ENCODE measurements around the gene ZNF423. TPM values are rescaled to one million over a fixed set of nuclear protein-coding genes. Genes with fewer than 3 reads are reported as not detected.

ZNF423 gene
- total and polyA plus RNA-seq, 9 of the 15 experiments (the other 6 are each of a cell fraction or from before 2014, with no cell fraction given), result not detected

DNA sequence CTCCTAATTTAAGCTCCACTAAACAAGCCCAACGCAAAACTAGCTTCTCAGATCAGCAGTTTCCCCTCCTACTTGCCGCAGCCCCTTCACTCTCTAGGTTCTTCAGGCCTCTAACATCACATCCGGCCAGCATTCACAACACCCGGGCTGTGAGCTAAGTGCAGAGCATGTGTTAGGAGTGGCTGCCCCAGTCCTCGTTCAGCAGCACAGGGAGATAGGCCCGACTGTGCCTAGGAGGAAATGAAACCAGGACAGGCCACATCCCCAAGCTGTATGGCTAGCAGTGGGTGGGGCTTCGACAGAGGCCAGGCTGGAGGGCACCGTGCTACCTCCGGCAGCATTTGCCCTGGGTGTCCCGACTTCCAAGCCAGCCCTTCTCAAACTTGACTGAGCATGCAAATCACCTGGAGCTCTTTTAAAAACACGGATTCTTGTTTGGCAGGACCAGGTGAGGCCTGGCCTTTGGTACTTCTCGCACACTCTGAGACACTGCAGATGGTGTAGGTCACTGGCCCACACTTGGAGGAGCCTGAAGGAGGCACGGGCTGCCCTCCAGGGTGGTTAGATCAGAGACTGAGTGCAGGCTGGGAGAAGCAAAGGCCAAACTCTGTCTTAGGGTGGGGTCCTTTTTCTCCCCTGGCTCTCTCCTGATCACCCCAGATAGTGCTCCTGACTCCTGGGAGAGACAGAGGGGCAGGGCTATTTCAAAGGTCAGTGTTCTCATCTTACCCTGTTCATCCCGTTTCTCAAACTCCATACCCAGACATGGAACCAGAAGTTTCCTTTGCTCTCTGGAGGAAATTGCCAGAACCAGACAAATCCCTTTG lies 280.4 kb downstream of the ZNF423 start (continued):
- TF ChIP-seq, protein P1, sequence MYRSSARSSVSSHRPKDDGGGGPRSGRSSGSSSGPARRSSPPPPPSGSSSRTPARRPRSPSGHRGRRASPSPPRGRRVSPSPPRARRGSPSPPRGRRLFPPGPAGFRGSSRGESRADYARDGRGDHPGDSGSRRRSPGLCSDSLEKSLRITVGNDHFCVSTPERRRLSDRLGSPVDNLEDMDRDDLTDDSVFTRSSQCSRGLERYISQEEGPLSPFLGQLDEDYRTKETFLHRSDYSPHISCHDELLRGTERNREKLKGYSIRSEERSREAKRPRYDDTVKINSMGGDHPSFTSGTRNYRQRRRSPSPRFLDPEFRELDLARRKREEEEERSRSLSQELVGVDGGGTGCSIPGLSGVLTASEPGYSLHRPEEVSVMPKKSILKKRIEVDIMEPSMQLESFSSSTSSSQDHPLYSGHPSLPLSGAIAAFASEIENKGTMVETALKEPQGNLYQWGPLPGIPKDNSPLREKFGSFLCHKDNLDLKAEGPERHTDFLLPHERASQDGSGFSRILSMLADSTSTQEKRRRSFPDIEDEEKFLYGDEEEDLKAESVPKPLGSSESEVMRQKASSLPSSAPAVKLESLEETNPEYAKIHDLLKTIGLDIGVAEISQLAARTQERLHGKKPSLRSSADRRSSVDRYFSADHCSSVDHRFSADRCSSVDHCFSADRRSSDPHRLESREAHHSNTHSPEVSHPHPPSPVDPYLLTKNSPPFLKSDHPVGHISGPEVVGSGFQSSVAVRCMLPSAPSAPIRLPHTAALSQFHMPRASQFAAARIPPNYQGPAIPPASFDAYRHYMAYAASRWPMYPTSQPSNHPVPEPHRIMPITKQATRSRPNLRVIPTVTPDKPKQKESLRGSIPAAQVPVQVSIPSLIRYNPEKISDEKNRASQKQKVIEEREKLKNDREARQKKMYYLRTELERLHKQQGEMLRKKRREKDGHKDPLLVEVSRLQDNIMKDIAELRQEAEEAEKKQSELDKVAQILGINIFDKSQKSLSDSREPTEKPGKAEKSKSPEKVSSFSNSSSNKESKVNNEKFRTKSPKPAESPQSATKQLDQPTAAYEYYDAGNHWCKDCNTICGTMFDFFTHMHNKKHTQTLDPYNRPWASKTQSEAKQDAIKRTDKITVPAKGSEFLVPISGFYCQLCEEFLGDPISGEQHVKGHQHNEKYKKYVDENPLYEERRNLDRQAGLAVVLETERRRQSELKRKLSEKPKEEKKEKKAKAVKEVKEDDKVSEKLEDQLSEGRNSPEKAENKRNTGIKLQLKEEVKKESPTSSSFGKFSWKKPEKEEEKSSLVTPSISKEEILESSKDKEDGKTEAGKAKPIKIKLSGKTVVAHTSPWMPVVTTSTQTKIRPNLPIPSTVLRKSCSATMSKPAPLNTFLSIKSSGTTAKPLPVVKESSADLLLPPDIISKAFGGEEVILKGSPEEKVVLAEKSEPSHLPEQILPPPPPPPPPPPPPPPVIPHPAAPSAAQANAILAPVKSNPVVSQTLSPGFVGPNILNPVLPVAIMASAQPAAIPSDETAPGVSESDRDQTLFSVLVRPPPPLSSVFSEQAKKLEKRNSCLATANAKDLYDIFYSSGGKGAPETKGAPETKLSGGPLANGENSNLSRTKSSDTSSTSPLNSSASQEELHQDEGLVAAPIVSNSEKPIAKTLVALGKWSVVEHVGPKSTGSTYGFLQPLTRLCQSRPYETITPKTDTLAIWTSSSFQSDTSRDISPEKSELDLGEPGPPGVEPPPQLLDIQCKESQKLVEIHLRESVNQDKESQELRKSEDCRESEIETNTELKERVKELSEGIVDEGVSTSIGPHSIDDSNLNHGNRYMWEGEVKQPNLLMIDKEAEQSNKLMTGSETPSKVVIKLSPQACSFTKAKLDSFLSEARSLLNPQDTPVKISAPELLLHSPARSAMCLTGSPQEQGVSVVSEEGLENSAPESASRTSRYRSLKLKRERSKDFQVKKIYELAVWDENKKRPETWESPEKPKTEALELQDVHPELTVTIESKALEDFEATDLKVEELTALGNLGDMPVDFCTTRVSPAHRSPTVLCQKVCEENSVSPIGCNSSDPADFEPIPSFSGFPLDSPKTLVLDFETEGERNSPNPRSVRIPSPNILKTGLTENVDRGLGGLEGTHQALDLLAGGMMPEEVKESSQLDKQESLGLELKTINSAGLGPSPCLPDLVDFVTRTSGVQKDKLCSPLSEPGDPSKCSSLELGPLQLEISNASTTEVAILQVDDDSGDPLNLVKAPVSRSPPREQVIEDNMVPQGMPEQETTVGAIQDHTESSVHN (IDR thresholded peaks at IDR 0.05; ENCODE audit: borderline replicate concordance in 1 of 2, low read depth in 1 of 2), result no peak
- no peak for TF ChIP-seq PHB2 (IDR thresholded peaks at IDR 0.05; ENCODE audit: low read depth)
